Renal pelvis (tissue), 4 donors: Measurements from ENCODE around the gene TBRG4. TPM values are rescaled to one million over a fixed set of nuclear protein-coding genes. Genes with fewer than 3 reads are reported as not detected.

Experiments
- DNase-seq: peaks from one replicate; pipeline ENCODE4 v3.0.0-alpha.2; 2013
- polyA plus RNA-seq, 3 donors: library from polyadenylated mRNA; unstranded; fragments of 120-200 nt; gene quantifications; one replicate each; pipeline ENCODE4 v1.2.1, GENCODE V29; 2013; ENCODE audit not compliant: insufficient read length in 3 of 3

TBRG4 gene
- polyA plus RNA-seq, 3 donors: 54.2 to 64.3 (median 64.0) TPM

- no peak for DNase-seq
Observed at GRCh38 chr7:45077579-45077978, 33.9 kb downstream of the TBRG4 start.

DNA sequence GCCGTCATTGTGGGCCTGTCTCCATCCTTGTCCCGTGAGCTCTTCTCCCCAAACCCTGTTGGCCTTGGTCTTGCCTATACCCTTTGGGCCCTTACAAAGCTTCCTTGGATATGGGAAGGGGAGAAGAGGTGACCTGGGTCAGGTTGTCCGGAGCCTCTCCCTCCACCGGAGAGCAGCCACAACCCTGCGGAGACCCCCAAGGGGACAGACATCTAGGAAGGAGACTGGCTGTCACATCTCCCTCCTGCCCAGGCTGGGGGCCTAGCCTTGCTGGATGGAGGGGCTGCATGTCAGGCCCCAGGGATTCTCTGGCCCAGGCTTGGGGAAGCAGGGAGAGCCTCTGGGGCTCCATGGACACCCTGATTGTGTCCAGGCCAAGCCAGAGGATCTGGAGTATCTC, 34.6 kb downstream of the TBRG4 start:
- DNase-seq: no peak

GRCh38 chr7:45075871-45076796, 35.4 kb downstream of the TBRG4 start:
- no peak for DNase-seq

DNA sequence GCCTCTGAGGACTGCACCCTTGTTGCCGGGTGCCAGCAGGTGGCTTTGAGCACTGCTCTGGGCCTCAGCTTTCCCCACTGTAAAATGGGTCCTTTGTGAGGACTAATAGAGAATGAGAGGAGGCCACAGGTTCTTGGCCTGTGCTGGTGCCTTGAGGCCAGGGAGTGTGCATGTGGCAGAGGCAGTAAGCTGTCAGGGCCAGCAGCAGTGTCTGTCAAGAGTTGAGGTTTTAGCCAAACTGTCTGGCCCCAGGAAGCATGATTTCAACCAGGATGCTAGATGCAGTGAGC, 36.2 kb downstream of the TBRG4 start:
- DNase-seq: no peak

GRCh38 chr7:45074528-45075354, 36.8 kb downstream of the TBRG4 start:
- no peak for DNase-seq

- no peak for DNase-seq
Observed at GRCh38 chr7:45073786-45074527, 37.5 kb downstream of the TBRG4 start.

GRCh38 chr7:45073031-45073785, 38.3 kb downstream of the TBRG4 start:
- no peak for DNase-seq

GRCh38 chr7:45072131-45073030, 39.1 kb downstream of the TBRG4 start:
- no peak for DNase-seq

DNA sequence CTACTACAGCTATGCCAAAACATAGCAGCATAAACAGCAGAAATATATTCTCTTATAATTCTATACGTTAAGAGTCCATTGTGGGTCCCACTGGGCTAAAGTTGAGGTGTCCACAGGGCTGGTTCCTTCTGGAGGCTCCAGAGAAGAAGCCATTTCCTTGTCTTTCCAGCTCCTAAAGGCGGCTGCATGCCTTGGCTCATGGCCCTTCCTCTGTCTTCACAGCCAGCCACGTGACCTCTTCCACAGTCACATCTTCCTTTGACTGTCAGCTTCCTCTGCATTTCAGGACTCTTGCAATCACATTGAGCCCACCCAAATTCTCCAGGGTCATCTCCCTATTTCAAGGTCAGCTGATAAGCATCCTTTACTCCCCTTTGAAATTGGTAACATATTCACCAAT, 40.0 kb downstream of the TBRG4 start:
- DNase-seq: no peak

DNA sequence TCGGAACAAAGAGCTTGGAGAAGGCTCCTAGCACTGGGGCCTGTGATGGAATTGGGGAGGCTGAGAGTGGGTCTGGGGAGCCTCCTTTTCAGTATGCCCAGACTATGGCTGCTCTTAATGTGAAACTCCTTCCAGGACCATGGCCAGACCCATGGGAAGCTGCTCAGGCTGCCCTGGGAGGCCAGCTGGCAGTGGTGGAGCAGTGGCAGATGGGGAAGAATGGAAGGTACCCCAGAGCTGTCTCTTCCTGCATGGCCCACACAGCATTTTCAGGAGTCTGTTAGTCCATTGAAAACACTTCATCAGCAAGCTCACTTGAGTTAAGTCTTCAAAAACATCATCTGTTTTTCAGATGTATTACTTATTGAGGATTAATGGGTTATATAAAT, 41.2 kb downstream of the TBRG4 start:
- DNase-seq: no peak

GRCh38 chr7:45069444-45070253, 41.8 kb downstream of the TBRG4 start:
- no peak for DNase-seq

DNA sequence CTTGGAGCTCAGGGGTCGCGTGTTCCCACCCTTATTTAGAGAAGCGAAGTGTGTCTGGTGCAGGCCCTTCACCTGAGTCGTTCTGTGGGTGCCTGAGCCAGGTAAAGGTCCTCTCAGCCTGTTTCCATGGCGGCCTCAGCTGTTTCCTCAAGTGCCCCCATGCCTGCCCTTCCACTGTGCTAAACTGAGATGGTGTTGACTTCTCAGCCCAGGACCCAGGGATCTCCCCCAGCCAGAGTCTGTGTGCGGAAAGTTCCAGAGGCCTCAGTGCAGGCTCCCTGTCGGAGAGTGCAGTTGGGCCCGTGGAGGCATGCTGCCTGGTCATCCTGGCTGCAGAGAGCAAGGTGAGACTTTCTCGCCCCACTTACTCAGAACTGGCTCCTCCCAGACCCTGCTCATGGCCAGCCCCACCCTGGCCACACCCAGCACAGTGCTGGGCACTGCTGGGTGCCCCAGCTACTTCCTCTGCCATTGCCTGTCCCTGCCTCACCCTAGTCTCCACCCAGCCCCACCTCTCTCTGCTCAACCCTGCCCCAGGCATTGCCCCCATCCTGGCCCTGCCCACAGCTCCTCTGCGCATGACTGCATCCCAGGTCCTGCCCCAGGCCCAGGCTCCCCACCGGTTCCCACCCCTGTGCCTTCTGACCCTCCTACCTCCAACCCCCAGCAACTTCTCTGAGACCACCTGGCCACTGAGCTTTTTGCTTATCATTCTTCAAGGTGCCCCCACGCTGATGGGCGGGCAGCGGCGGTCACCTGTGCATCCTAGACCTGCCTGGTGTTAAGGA, 43.1 kb downstream of the TBRG4 start:
- DNase-seq: no peak

- DNase-seq: no peak
Observed at GRCh38 chr7:45067582-45067981, 43.9 kb downstream of the TBRG4 start.

GRCh38 chr7:45066409-45066808, 45.1 kb downstream of the TBRG4 start:
- DNase-seq: no peak

GRCh38 chr7:45065031-45065995, 46.2 kb downstream of the TBRG4 start:
- DNase-seq: no peak

DNA sequence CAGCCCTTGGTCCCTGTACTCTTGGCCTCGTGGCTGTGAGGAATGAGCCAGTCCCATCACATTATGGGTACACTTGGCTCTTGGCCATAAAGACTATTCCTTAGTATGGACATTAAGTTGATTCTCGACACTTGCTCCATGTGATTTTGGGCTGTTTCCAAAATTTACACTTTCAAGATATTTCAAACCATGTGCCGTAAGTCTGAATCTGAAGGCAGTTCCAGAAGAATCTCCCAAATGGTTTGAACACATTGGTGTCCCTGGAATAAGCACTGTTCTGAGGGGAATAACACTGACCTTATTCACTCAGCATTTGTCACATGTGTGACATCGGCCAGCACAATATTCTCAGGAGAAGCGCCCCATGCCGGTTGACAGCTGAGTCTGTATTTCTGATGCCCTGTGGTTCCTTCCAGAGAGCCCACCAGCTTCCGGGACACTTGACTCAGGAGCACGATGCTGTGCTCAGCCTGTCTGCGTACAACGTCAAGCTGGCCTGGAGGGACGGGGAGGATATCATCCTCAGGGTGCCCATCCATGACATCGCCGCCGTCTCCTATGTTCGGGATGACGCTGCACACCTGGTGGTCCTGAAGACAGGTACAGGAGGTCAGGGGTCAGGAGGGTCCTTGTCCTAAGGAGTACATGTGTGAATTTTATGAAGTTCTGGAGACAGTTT, 47.3 kb downstream of the TBRG4 start:
- no peak for DNase-seq

GRCh38 chr7:45061806-45062425, 49.6 kb downstream of the TBRG4 start:
- DNase-seq: no peak
